K562 (cell line): ENCODE data around the gene TSGA10. TPM values are rescaled to one million over a fixed set of nuclear protein-coding genes. Genes with fewer than 3 reads are reported as not detected.

Experiments used
- ADNP ChIP-seq: fragments of 200-800 bp; sonication (Bioruptor generic); IDR thresholded peaks from 2 replicates; pipeline ENCODE4 v1.6.1; 2016; ENCODE audit warnings: missing genetic modification characterization, missing compliant biosample characterization
- ATF4 ChIP-seq: fragments of 450-650 bp; formaldehyde crosslinking; IDR thresholded peaks from 2 replicates; pipeline ENCODE4 v1.4.0; 2022; ENCODE audit warnings: mild to moderate bottlenecking, moderate library complexity
- BACH1 ChIP-seq: fragments of 200-800 bp; sonication (Bioruptor generic); IDR thresholded peaks from 2 replicates; pipeline ENCODE4 v1.6.1; 2016; ENCODE audit warnings: missing genetic modification characterization, missing compliant biosample characterization
- DEAF1 ChIP-seq: fragments of 450-650 bp; formaldehyde crosslinking; IDR thresholded peaks from 2 replicates; pipeline ENCODE4 v1.4.0; 2020; ENCODE audit warnings: mild to moderate bottlenecking, moderate library complexity
- HCFC1 ChIP-seq: IDR thresholded peaks from 2 replicates; pipeline ENCODE4 v1.6.1; 2012; ENCODE audit warnings: low read depth, low read length, improper control_type of control experiment
- HNRNPH1 ChIP-seq: fragments of 200-400 bp; formaldehyde crosslinking; optimal IDR thresholded peaks from 2 replicates; pipeline ENCODE3; 2017; ENCODE audit warnings: low read depth, mild to moderate bottlenecking, low read length, moderate library complexity
- NCOA6 ChIP-seq: fragments of 450-650 bp; IDR thresholded peaks from 2 replicates; pipeline ENCODE4 v1.6.1; 2017; ENCODE audit warnings: mild to moderate bottlenecking
- OTX1 ChIP-seq: fragments of 450-650 bp; formaldehyde crosslinking; IDR thresholded peaks from 2 replicates; pipeline ENCODE4 v1.4.0; 2022; ENCODE audit warnings: mild to moderate bottlenecking
- POLR2AphosphoS5 ChIP-seq: IDR thresholded peaks from 2 replicates; pipeline ENCODE4 v1.6.1; 2011; ENCODE audit warnings: mild to moderate bottlenecking, low read depth, low read length, moderate library complexity; ENCODE audit not compliant: control insufficient read depth, insufficient read depth
- SREBF1 ChIP-seq: fragments of 150-350 bp; IDR thresholded peaks from 2 replicates; pipeline ENCODE4 v1.6.1; 2014; ENCODE audit warnings: antibody characterized with exemption, low read depth, low read length, borderline replicate concordance
- STAT5B ChIP-seq: fragments of 250-450 bp; sonication (Bioruptor Pico); IDR thresholded peaks from 2 replicates; pipeline ENCODE4 v1.8.0; 2021; ENCODE audit warnings: mild to moderate bottlenecking, inconsistent platforms
- TGIF2 ChIP-seq: sonication (generic); formaldehyde crosslinking; IDR thresholded peaks from 2 replicates; pipeline ENCODE4 v1.8.1; 2022; ENCODE audit warnings: mild to moderate bottlenecking, missing genetic modification reagents, moderate library complexity
- XRCC5 ChIP-seq: fragments of 200-400 bp; formaldehyde crosslinking; IDR thresholded peaks from 2 replicates; pipeline ENCODE4 v1.6.1; 2017; ENCODE audit warnings: low read depth, mild to moderate bottlenecking, low read length
- ZBTB17 ChIP-seq: fragments of 450-650 bp; formaldehyde crosslinking; IDR thresholded peaks from 2 replicates; pipeline ENCODE4 v1.4.0; 2020; ENCODE audit warnings: mild to moderate bottlenecking
- ZMIZ1 ChIP-seq, 2 experiments: fragments of 150-350 bp in 1 of 2; IDR thresholded peaks; 2 replicates each; pipeline ENCODE4 v1.6.1; 2012 to 2016; ENCODE audit warnings: low read depth in 2 of 2, low read length in 2 of 2, mild to moderate bottlenecking in 1 of 2, moderate library complexity in 1 of 2
- ZNF197 ChIP-seq: fragments of 200-800 bp; sonication (Bioruptor generic); IDR thresholded peaks from 2 replicates; pipeline ENCODE4 v1.6.1; 2016; ENCODE audit warnings: low read depth, missing genetic modification characterization, missing compliant biosample characterization
- ZNF224 ChIP-seq: sonication (generic); formaldehyde crosslinking; IDR thresholded peaks from 2 replicates; pipeline ENCODE4 v1.8.0; 2022; ENCODE audit warnings: mild to moderate bottlenecking, missing genetic modification reagents
- ZNF436 ChIP-seq: fragments of 250-450, 450-650 bp; sonication (Bioruptor Pico); formaldehyde crosslinking; IDR thresholded peaks from 2 replicates; pipeline ENCODE4 v1.7.0; 2020; ENCODE audit warnings: mild to moderate bottlenecking
- ZNF512 ChIP-seq: IDR thresholded peaks from 2 replicates; pipeline ENCODE4 v1.6.1; 2016; ENCODE audit warnings: missing genetic modification characterization, missing compliant biosample characterization
- ZNF584 ChIP-seq: fragments of 200-800 bp; sonication (Bioruptor generic); IDR thresholded peaks from 2 replicates; pipeline ENCODE4 v1.6.1; 2016; ENCODE audit warnings: low read depth, mild to moderate bottlenecking, missing genetic modification characterization, missing compliant biosample characterization
- ZNF785 ChIP-seq: fragments of 250-450 bp; sonication (Bioruptor Pico); IDR thresholded peaks from 2 replicates; pipeline ENCODE4 v1.4.0; 2020; ENCODE audit warnings: mild to moderate bottlenecking
- polyA plus RNA-seq, 8 experiments: library from polyadenylated mRNA; depleted of rRNA in 4 of 8; stranded (reverse) in 5 of 8; unstranded in 3 of 8; fragments of >200 nt; fragmentation: Nextera tagmentation in 2 of 8; fragmentation: Illumina TruSeq in 1 of 8; extraction: Ambion mirVana in 2 of 8; extraction: Trizol in 1 of 8; gene quantifications; 2 replicates each; pipeline versions ENCODE4 v1.2.1 to v1.2.3, GENCODE V29; 2011 to 2014; ENCODE audit warnings: inconsistent platforms in 1 of 8, missing spikeins in 1 of 8
- total RNA-seq, 7 experiments: library from RNA; depleted of rRNA in 6 of 7; stranded (reverse); fragments of >200 nt in 6 of 7; fragmentation: Illumina TruSeq in 2 of 7; extraction: Trizol in 2 of 7; gene quantifications; 2 replicates each; pipeline versions ENCODE4 v1.2.1 to v1.2.3, GENCODE V29; 2011 to 2021; ENCODE audit warnings: low replicate concordance in 1 of 7

The TSGA10 gene
- total and polyA plus RNA-seq, 9 of the 15 experiments (the other 6 are each of a cell fraction or from before 2014, with no cell fraction given) = 2.1 to 11.3 (median 3.2) TPM

GRCh38 chr2:99154643-99155536 lies at the start of gene TSGA10, which contains the start of gene LIPT1 (continued):
- no peak for TF ChIP-seq ZMIZ1 (IDR thresholded peaks at IDR 0.05; ENCODE audit: low read depth in 2 of 2, low read length in 2 of 2)
- no peak for TF ChIP-seq ZNF197
- no peak for TF ChIP-seq STAT5B (CRISPR knock-in tag)
- TF ChIP-seq ZNF512 (tag) = no peak
- no peak; the same call in 1 of the 2 replicates for TF ChIP-seq XRCC5
- no peak for TF ChIP-seq OTX1 (CRISPR knock-in tag)
- TF ChIP-seq NCOA6 = no peak
- no peak for TF ChIP-seq HNRNPH1
- TF ChIP-seq HCFC1 = peak; percentile 59
- no peak for TF ChIP-seq SREBF1
- TF ChIP-seq BACH1 (tag) = no peak
- TF ChIP-seq DEAF1 (CRISPR knock-in tag) = no peak
- no peak for TF ChIP-seq ZNF224 (CRISPR knock-in tag)
- TF ChIP-seq POLR2AphosphoS5 = peak; percentile 78
- TF ChIP-seq ATF4 (CRISPR knock-in tag) = no peak
- TF ChIP-seq ZNF785 (CRISPR knock-in tag) = no peak
- TF ChIP-seq ZNF584 = no peak
- TF ChIP-seq ZNF436 (CRISPR knock-in tag) = no peak
- TF ChIP-seq TGIF2 (CRISPR knock-in tag) = no peak
- TF ChIP-seq ADNP (tag) = no peak
- TF ChIP-seq ZBTB17 (CRISPR knock-in tag) = no peak
